ENCODE results near the gene AUTS2. TPM values are rescaled to one million over a fixed set of nuclear protein-coding genes. Genes with fewer than 3 reads are reported as not detected.

Gene AUTS2
- total and polyA plus RNA-seq, 2 of the 8 experiments (the other 6 are each of a cell fraction or from before 2014, with no cell fraction given) = 25.9 to 101 TPM

DNA sequence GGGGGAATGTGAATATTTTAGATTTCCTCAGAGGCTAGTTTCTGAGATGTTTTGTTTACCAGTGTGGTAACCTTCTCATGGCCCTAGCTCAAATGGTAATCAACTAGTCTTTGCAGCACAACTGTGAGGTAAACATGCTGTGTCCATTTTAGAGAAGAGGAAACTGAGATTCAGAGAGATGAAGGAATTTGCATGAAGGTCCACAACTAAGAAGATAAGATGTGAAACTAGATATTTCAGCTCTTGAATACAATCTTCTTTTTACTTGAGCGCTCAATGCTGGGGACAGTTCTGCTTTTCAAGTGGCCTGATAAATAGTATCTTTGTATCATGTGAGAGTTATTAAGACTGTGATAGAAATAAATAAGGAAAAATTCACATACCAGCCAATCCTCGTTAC, 245.4 kb downstream of the AUTS2 start (continued):
- TF ChIP-seq ATF2 (IDR thresholded peaks at IDR 0.05; ENCODE audit: low read length) (no peak), JUN (IDR thresholded peaks at IDR 0.05; ENCODE audit: low read depth, low read length) (no peak)
